Kidney epithelial cell (primary cell): ENCODE measurements around the gene BCL11B. TPM values are rescaled to one million over a fixed set of nuclear protein-coding genes. Genes with fewer than 3 reads are reported as not detected.

ENCODE experiments used
- DNase-seq: peaks from one replicate; pipeline ENCODE4 v3.0.0-alpha.2; 2010; ENCODE audit warnings: low read depth
- H3K27me3 ChIP-seq: 2 replicates; pipeline ENCODE4 v1.6.0; 2011; ENCODE audit warnings: low read length; ENCODE audit not compliant: control insufficient read depth, insufficient read depth
- H3K36me3 ChIP-seq: 2 replicates; pipeline ENCODE4 v1.5.1; 2011; ENCODE audit warnings: low read length; ENCODE audit not compliant: control insufficient read depth, insufficient read depth
- H3K4me3 ChIP-seq: 2 replicates; pipeline ENCODE4 v1.5.1; 2011; ENCODE audit warnings: low read depth, mild to moderate bottlenecking, control low read depth, low read length
- CTCF ChIP-seq: IDR thresholded peaks from 2 replicates; pipeline ENCODE4 v1.5.1; 2011; ENCODE audit warnings: mild to moderate bottlenecking, moderate library complexity, low read length, control low read depth, inconsistent platforms; ENCODE audit not compliant: insufficient read depth, poor library complexity, severe bottlenecking
- total RNA-seq: library from RNA; depleted of rRNA; stranded (reverse); fragments of >200 nt; gene quantifications from 2 replicates; pipeline ENCODE4 v1.2.3, GENCODE V29; 2015

BCL11B gene
- total RNA-seq, 1 donor from 2014 or later, result 2.3 TPM

GRCh38 chr14:99156814-99157213 is 115.2 kb downstream of the BCL11B start:
- TF ChIP-seq CTCF, result no peak
- DNase-seq, result no peak
- H3K27me3 ChIP-seq, result no peaks in the 10 kb centered on the region
- no peaks in the 10 kb centered on the region for H3K36me3 ChIP-seq
- no peak overlapping the region for H3K4me3 ChIP-seq

- Histone ChIP-seq H3K27me3 (no peaks in the 10 kb centered on the region), H3K36me3 (no peaks in the 10 kb centered on the region), H3K4me3 (no peak overlapping the region)
- TF ChIP-seq CTCF, result no peak
- no peak for DNase-seq
These were observed 115.9 kb downstream of the BCL11B start for GRCh38 chr14:99156090-99156425.

GRCh38 chr14:99155173-99156089 is 116.6 kb downstream of the BCL11B start:
- Histone ChIP-seq H3K36me3 (no peaks in the 10 kb centered on the region), H3K4me3 (no peak overlapping the region), H3K27me3 (no peaks in the 10 kb centered on the region)
- no peak for DNase-seq
- TF ChIP-seq CTCF, result no peak

GRCh38 chr14:99150236-99150635 is 121.8 kb downstream of the BCL11B start:
- Histone ChIP-seq H3K27me3 (peaks cover 4% of the 10 kb centered on the region), H3K4me3 (no peak overlapping the region), H3K36me3 (no peaks in the 10 kb centered on the region)
- no peak for TF ChIP-seq CTCF
- DNase-seq, result no peak

GRCh38 chr14:99148861-99149610 is 123.0 kb downstream of the BCL11B start:
- Histone ChIP-seq H3K36me3 (no peaks in the 10 kb centered on the region), H3K4me3 (no peak overlapping the region), H3K27me3 (peaks cover 4% of the 10 kb centered on the region)
- no peak for TF ChIP-seq CTCF
- no peak for DNase-seq

- peaks cover 4% of the 10 kb centered on the region for H3K27me3 ChIP-seq
- no peak for DNase-seq
- no peak for TF ChIP-seq CTCF
These were observed 123.9 kb downstream of the BCL11B start for GRCh38 chr14:99148131-99148530.

More at GRCh38 chr14:99148131-99148530, 123.9 kb downstream of the BCL11B start:
- no peaks in the 10 kb centered on the region for H3K36me3 ChIP-seq
- H3K4me3 ChIP-seq, result no peak overlapping the region
